Gastrocnemius medialis (tissue), 4 donors: ENCODE results near the gene VPREB1.

Source experiments
- POLR2A ChIP-seq, 2 donors: fragments of 450-650 bp; IDR thresholded peaks; one replicate each; pipeline ENCODE4 v1.6.1; 2017; ENCODE audit warnings: antibody characterized with exemption in 2 of 2, mild to moderate bottlenecking in 2 of 2, moderate library complexity in 2 of 2
- TF ChIP-seq, protein P1 (sequence below), 5 experiments: fragments of 450-650 bp in 3 of 5; fragments of 200-600 bp in 2 of 5; sonication (generic) in 2 of 5; IDR thresholded peaks in 4 of 5; conservative IDR thresholded peaks in 1 of 5; 1 replicate in 4 of 5; 2 replicates in 1 of 5; pipeline ENCODE4 v1.5.1; 2016 to 2019; ENCODE audit warnings: antibody characterized with exemption in 5 of 5, mild to moderate bottlenecking in 3 of 5, moderate library complexity in 3 of 5

DNA sequence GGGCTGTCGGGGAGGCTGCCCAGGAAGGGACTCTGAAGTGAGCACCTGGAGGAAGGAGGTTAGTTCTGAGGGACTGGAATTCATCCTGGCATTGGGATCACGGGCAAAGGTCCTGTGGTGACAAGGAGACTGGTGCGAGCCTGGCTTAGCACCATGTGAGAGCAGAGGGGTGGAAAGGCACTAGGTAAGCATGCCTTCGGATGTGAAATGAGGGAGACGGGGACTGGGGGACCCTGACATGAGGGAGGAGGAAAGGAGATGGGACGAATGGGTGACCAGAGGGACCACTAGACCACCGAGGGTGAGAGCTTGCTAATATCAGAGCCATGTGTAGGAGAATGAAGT is 3.1 kb upstream of the VPREB1 start:
- TF ChIP-seq POLR2A (IDR thresholded peaks at IDR 0.05): no peak
- TF ChIP-seq, protein P1, sequence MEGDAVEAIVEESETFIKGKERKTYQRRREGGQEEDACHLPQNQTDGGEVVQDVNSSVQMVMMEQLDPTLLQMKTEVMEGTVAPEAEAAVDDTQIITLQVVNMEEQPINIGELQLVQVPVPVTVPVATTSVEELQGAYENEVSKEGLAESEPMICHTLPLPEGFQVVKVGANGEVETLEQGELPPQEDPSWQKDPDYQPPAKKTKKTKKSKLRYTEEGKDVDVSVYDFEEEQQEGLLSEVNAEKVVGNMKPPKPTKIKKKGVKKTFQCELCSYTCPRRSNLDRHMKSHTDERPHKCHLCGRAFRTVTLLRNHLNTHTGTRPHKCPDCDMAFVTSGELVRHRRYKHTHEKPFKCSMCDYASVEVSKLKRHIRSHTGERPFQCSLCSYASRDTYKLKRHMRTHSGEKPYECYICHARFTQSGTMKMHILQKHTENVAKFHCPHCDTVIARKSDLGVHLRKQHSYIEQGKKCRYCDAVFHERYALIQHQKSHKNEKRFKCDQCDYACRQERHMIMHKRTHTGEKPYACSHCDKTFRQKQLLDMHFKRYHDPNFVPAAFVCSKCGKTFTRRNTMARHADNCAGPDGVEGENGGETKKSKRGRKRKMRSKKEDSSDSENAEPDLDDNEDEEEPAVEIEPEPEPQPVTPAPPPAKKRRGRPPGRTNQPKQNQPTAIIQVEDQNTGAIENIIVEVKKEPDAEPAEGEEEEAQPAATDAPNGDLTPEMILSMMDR (IDR thresholded peaks at IDR 0.05 in 4 of 5, conservative IDR thresholded peaks at IDR 0.05 in 1 of 5): no peak
